Prostate gland (tissue), 2 donors: Measurements from ENCODE around the gene SEPSECS.

Source experiments
- POLR2A ChIP-seq: fragments of 450-650 bp; IDR thresholded peaks from one replicate; pipeline ENCODE4 v1.6.1; 2016; ENCODE audit warnings: antibody characterized with exemption, mild to moderate bottlenecking
- POLR2AphosphoS5 ChIP-seq: sonication (generic); formaldehyde crosslinking; IDR thresholded peaks from one replicate; pipeline ENCODE4 v1.6.1; 2017; ENCODE audit warnings: antibody characterized with exemption
- TF ChIP-seq, protein P1 (sequence below), 4 experiments: fragments of 200-600 bp in 2 of 4; fragments of 450-650 bp in 2 of 4; sonication (generic) in 2 of 4; IDR thresholded peaks; 1 replicate in 3 of 4; 2 replicates in 1 of 4; pipeline ENCODE4 v1.5.1; 2016 to 2019; ENCODE audit warnings: antibody characterized with exemption in 4 of 4, mild to moderate bottlenecking in 2 of 4, moderate library complexity in 2 of 4

DNA sequence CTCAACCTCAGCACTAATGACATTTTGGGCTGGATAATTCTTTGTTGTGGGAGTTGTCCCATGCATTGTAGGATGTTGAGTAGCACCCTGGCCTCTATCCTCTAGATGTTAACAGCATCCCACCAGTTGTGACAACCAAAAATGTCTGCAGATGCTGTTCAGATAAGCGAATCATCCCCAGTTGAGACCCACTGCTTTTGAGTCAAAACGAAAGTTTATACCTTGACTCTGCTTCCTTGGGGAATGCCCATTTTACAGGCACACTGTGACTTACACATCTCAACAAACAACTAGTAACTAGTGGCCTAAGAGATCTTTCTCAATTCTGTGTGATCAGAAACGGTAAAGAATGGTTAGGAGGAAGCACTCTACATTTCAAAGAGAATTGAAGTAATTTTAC is 37.0 kb downstream of the SEPSECS start:
- no peak for TF ChIP-seq POLR2AphosphoS5
- TF ChIP-seq, protein P1, sequence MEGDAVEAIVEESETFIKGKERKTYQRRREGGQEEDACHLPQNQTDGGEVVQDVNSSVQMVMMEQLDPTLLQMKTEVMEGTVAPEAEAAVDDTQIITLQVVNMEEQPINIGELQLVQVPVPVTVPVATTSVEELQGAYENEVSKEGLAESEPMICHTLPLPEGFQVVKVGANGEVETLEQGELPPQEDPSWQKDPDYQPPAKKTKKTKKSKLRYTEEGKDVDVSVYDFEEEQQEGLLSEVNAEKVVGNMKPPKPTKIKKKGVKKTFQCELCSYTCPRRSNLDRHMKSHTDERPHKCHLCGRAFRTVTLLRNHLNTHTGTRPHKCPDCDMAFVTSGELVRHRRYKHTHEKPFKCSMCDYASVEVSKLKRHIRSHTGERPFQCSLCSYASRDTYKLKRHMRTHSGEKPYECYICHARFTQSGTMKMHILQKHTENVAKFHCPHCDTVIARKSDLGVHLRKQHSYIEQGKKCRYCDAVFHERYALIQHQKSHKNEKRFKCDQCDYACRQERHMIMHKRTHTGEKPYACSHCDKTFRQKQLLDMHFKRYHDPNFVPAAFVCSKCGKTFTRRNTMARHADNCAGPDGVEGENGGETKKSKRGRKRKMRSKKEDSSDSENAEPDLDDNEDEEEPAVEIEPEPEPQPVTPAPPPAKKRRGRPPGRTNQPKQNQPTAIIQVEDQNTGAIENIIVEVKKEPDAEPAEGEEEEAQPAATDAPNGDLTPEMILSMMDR (IDR thresholded peaks at IDR 0.05): no peak
- no peak for TF ChIP-seq POLR2A
